CD4-positive, alpha-beta T cell (primary cell): ENCODE measurements around the gene CACNA2D4. TPM values are rescaled to one million over a fixed set of nuclear protein-coding genes. Genes with fewer than 3 reads are reported as not detected.
A peak's percentile ranks its signal among the peaks of the same experiment; 100 is the strongest.

Experiments used
- ATAC-seq: fragments of 200-7000 bp; cut with Tn5 transposase; one replicate; pipeline ENCODE4 v1.10.0; 2022; ENCODE audit warnings: mild to moderate bottlenecking; ENCODE audit not compliant: poor library complexity
- CTCF ChIA-PET: fragments of 350-600 bp; sonication (Branson Sonifier 250); formaldehyde crosslinking; loops from one replicate; lab custom pipeline; 2021; ENCODE audit warnings: antibody characterized with exemption, inconsistent platforms; lab: Charles Lee
- POLR2A ChIA-PET: fragments of 350-600 bp; sonication (Branson Sonifier 250); formaldehyde crosslinking; loops from one replicate; lab custom pipeline; 2021; ENCODE audit warnings: antibody characterized with exemption, inconsistent platforms; lab: Charles Lee
- DNase-seq, 14 experiments: peaks; one replicate each; pipeline ENCODE4 v3.0.0-alpha.2; 2013 to 2020; ENCODE audit warnings: mixed read lengths in 2 of 14
- H3K27ac ChIP-seq, 2 donors: one replicate each; pipeline versions ENCODE4 v1.5.1 to v1.7.0; 2013; ENCODE audit warnings: low read length in 2 of 2, low read depth in 1 of 2, mild to moderate bottlenecking in 1 of 2
- H3K27me3 ChIP-seq, 2 experiments: 1 replicate in 1 of 2; 2 replicates in 1 of 2; pipeline versions ENCODE4 v1.6.1 to v1.7.0; 2013; ENCODE audit warnings: low read length in 2 of 2, control low read depth in 1 of 2, mild to moderate bottlenecking in 1 of 2, moderate library complexity in 1 of 2; ENCODE audit not compliant: insufficient read depth in 2 of 2, control insufficient read depth in 1 of 2
- H3K36me3 ChIP-seq: one replicate; pipeline ENCODE4 v1.6.1; 2013; ENCODE audit warnings: low read length, control low read depth; ENCODE audit not compliant: insufficient read depth
- H3K4me1 ChIP-seq: one replicate; pipeline ENCODE4 v1.6.1; 2013; ENCODE audit warnings: low read length, control low read depth; ENCODE audit not compliant: insufficient read depth
- H3K4me3 ChIP-seq: one replicate; pipeline ENCODE4 v1.5.1; 2013; ENCODE audit warnings: mild to moderate bottlenecking, low read length, moderate library complexity
- H3K9me3 ChIP-seq, 2 experiments: 1 replicate in 1 of 2; 2 replicates in 1 of 2; pipeline versions ENCODE4 v1.6.1 to v1.7.0; 2013; ENCODE audit warnings: low read length in 2 of 2, mild to moderate bottlenecking in 2 of 2, control low read depth in 1 of 2, moderate library complexity in 1 of 2; ENCODE audit not compliant: control insufficient read depth in 1 of 2, insufficient read depth in 1 of 2
- H3K27ac Mint-ChIP-seq: one replicate; pipeline ENCODE4 v1.8.0; 2020; ENCODE audit warnings: mixed read lengths
- H3K27me3 Mint-ChIP-seq: one replicate; pipeline ENCODE4 v1.8.0; 2021; ENCODE audit warnings: mixed read lengths
- H3K36me3 Mint-ChIP-seq: one replicate; pipeline ENCODE4 v1.8.0; 2021; ENCODE audit warnings: low read depth, mixed read lengths
- H3K4me1 Mint-ChIP-seq: one replicate; pipeline ENCODE4 v1.8.0; 2021; ENCODE audit warnings: low read depth, mixed read lengths
- H3K4me3 Mint-ChIP-seq: one replicate; pipeline ENCODE4 v1.8.0; 2020; ENCODE audit warnings: mild to moderate bottlenecking, mixed read lengths
- H3K9me3 Mint-ChIP-seq: one replicate; pipeline ENCODE4 v1.8.0; 2020; ENCODE audit warnings: mixed read lengths
- CTCF ChIP-seq: fragments of 200-600 bp; IDR thresholded peaks from one replicate; pipeline ENCODE4 v1.8.0; 2022; ENCODE audit warnings: antibody characterized with exemption, mild to moderate bottlenecking
- intact Hi-C, 2 experiments: fragments of 100-400 bp; cut with DNase I in 1 of 2; cut with micrococcal nuclease in 1 of 2; formaldehyde crosslinking; loops; one replicate each; pipeline versions ENCODE4 v1.15.1 to v1.9.0; 2023 to 2025; cut with DNase I, micrococcal nuclease
- total RNA-seq, 174 experiments: library from RNA in 2 of 174; stranded (reverse) in 2 of 174; gene quantifications; one replicate each; pipeline ENCODE4 v1.2.3 and lab custom pipeline; 2021 to 2026

The CACNA2D4 gene
- total RNA-seq, 2 experiments from 2014 or later: 10.5 to 11.3 TPM

- H3K27me3 ChIP-seq: no peaks in the 10 kb centered on the region
- no peak overlapping the region for H3K27ac ChIP-seq
- ATAC-seq: no peak
- H3K9me3 ChIP-seq: no peaks in the 10 kb centered on the region
- Mint-ChIP-seq H3K27ac (peak overlapping the region; percentile 53), H3K4me1 (peaks cover 32% of the 10 kb centered on the region), H3K9me3 (no peaks in the 10 kb centered on the region), H3K36me3 (no peaks in the 10 kb centered on the region), H3K27me3 (peaks cover 18% of the 10 kb centered on the region), H3K4me3 (no peak overlapping the region)
- no peaks in the 10 kb centered on the region for H3K36me3 ChIP-seq
- H3K4me3 ChIP-seq: no peak overlapping the region
- intact Hi-C loops: no loop called here
- no peak for TF ChIP-seq CTCF
- no peak for DNase-seq
- POLR2A ChIA-PET: interaction anchor here (1.0 to 1.6 kb wide), 5 partner anchors 23 to 125 kb away, joined by 3 to 5 read pairs (median 5); partner anchors contain the start of gene DCP1B
- peaks cover 38% of the 10 kb centered on the region for H3K4me1 ChIP-seq
- CTCF ChIA-PET: interaction anchor here (0.8 kb wide), 1 partner anchor 23 kb away, joined by 4 read pairs; no protein-coding TSS in a partner anchor
These were observed 1.9 kb downstream of the CACNA2D4 start for GRCh38 chr12:1916371-1917171.

- no peak for TF ChIP-seq CTCF
- Histone ChIP-seq H3K4me1 (peaks cover 28% of the 10 kb centered on the region), H3K27ac (no peak overlapping the region), H3K4me3 (no peak overlapping the region), H3K36me3 (no peaks in the 10 kb centered on the region), H3K9me3 (no peaks in the 10 kb centered on the region), H3K27me3 (no peaks in the 10 kb centered on the region)
- ChIA-PET CTCF (interaction anchor here (0.8 kb wide), 1 partner anchor 24 kb away, joined by 4 read pairs; no protein-coding TSS in a partner anchor), POLR2A (interaction anchor here (0.9 to 1.6 kb wide), 7 partner anchors 12 to 245 kb away, joined by 3 to 5 read pairs (median 3); partner anchors contain the start of gene DCP1B)
- H3K27me3 Mint-ChIP-seq: peaks cover 9% of the 10 kb centered on the region
- DNase-seq (peak in 11 of 14 experiments; percentile 12 to 73 (median 31)), ATAC-seq (peak; percentile 88)
- intact Hi-C loops: no loop called here
- H3K27ac Mint-ChIP-seq: peak overlapping the region; percentile 53
- H3K36me3 Mint-ChIP-seq: no peaks in the 10 kb centered on the region
- peak overlapping the region; percentile 26 for H3K4me3 Mint-ChIP-seq
- H3K9me3 Mint-ChIP-seq: no peaks in the 10 kb centered on the region
- H3K4me1 Mint-ChIP-seq: peaks cover 32% of the 10 kb centered on the region
These were observed 3.1 kb downstream of the CACNA2D4 start for GRCh38 chr12:1915082-1915968.

GRCh38 chr12:1914114-1914911 is 4.1 kb downstream of the CACNA2D4 start:
- H3K36me3 Mint-ChIP-seq: no peaks in the 10 kb centered on the region
- peak overlapping the region; percentile 53 for H3K27ac Mint-ChIP-seq
- peaks cover 32% of the 10 kb centered on the region for H3K4me1 Mint-ChIP-seq
- ChIA-PET CTCF (no interaction called here), POLR2A (interaction anchor here (1.0 kb wide), 1 partner anchor 118 kb away, joined by 3 read pairs; no protein-coding TSS in a partner anchor)
- H3K36me3 ChIP-seq: no peaks in the 10 kb centered on the region
- peaks cover 28% of the 10 kb centered on the region for H3K4me1 ChIP-seq
- H3K27ac ChIP-seq: no peak overlapping the region
- no peaks in the 10 kb centered on the region for H3K27me3 ChIP-seq
- H3K4me3 ChIP-seq: no peak overlapping the region
- ATAC-seq (no peak), DNase-seq (peak in 2 of 14 experiments; percentile 0 to 19)
- peaks cover 0 to 5% of the 10 kb centered on the region in 2 experiments for H3K9me3 ChIP-seq
- intact Hi-C loops: no loop called here
- no peaks in the 10 kb centered on the region for H3K9me3 Mint-ChIP-seq
- H3K4me3 Mint-ChIP-seq: no peak overlapping the region
- peaks cover 12% of the 10 kb centered on the region for H3K27me3 Mint-ChIP-seq
- TF ChIP-seq CTCF: no peak
